Measurements from ENCODE around the gene STXBP6.
"Not testable (repeated sequence)": the region's sequence is repeated elsewhere in the genome, so short reads cannot be mapped to it uniquely, and the experiment has no call there.

STXBP6 gene

GRCh38 chr14:24820616-24821015 lies 229.3 kb downstream of the STXBP6 start:
- no peak for DNase-seq

GRCh38 chr14:24818823-24819341 lies 231.1 kb downstream of the STXBP6 start:
- DNase-seq: no peak

DNA sequence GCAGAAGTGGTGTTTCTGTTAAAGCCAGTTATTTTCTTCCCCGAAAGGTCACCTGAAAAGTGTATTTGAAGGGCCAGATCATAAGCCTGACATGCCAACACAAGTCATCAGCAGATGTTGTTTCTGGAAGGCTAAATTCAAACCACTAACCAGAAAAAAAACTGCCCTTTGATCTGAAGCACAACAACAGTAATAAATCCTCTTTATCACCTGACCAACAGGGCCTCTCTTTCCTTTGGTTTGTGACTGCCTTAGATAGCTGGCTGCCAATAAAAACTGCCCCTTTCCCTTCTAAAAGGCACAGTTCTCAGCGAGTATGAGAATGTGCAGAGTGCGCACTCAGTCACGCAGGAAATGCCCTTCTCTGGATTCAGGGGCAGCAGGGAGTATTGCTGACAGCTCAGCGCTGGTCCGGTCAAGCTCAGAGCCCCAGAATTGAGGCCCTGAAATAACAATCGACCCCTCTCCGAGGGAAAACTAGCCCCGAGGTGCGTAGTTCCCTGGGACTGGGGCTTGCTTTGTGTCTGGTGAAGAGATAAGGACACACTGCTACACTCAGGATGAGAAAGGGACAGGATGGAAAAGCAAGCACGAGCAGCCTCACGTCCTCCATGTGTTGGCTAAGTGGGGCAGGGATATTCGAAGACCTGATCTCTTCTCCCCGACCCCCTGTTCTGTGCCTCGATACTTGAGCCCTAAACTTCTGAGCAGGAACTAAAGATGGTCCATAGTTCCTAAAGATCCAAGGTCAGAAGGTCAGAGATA lies 231.7 kb downstream of the STXBP6 start:
- DNase-seq: no peak

DNA sequence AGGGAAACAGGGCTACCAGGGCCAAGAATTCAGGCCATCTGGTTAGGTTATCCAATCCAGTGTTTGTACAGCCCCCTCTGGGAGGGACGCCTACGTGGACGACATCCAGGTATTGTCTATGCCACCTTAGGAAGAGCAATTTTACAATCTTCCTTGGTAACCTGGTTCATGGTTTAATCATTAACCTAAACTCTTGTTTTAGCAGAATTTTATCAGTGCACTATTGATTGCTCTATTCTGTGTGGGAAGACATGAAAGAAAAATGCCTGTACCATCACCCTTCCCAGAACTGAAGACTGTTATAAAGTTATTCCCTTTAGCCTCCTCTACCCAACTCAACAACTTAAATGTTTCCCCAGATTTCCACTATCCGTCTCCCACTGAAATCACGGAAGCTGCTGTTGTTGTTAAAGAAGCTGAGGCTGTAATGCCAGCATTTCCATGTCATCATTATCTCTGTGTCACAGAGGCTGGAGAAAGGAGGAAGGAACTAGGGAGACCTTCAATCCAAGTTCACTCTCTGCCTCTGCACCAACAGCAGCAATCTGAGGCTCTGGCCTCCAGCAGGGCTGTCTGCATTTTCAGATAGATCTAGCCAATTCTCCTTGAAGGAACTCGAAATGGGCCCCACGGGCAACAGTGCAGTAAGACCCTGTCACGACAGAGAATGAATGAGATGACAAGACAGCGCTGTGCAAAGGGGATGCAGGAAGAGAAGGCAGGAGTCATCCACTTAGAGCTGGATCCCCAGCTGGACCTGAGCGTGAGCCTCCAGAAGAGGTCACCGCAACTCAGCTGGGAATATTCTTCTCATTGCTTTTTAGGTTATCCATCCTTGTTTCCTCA lies 232.5 kb downstream of the STXBP6 start:
- peak; percentile 32 for DNase-seq

DNA sequence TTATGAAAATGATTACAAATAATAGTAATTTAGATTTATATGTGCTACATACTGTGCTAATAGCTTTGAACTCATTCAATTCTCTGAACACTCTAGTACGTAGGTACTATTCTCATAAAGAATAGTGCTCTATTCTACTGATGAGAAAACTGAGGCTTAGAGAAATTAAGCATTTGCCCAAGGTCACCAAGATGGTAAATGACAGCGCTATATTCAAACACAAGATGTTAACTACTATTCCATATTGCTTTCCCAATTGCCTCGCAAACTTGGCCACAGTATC lies 233.1 kb downstream of the STXBP6 start:
- no peak for DNase-seq

GRCh38 chr14:24816011-24816928 lies 233.7 kb downstream of the STXBP6 start:
- DNase-seq: no peak

DNA sequence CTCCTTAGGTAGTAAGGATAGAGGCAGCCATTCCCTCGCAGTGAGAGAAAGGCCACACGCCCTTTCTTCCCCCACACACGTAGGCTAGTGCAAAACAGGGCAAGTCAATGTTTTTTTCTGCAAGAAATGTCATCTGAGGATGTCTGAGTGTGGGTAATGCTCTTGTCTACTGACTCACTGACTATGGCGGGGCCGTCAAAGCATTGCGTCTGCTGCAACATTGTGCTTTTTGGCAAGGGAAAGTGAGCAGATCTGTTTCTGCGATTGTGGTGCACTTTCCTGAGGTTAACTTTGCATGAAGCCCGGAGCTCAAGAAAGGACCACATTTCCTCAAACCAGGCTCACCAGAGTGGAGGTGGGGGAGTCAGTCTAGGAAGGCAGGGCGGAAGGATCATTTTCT lies 234.4 kb downstream of the STXBP6 start:
- DNase-seq: no peak

- DNase-seq: no peak
These were observed 235.0 kb downstream of the STXBP6 start for GRCh38 chr14:24814944-24815343.

GRCh38 chr14:24814346-24814745 lies 235.6 kb downstream of the STXBP6 start:
- no peak for DNase-seq

GRCh38 chr14:24813819-24814259 lies 236.1 kb downstream of the STXBP6 start:
- DNase-seq: no peak

- no peak for DNase-seq
These were observed 236.7 kb downstream of the STXBP6 start for GRCh38 chr14:24813089-24813815.

DNA sequence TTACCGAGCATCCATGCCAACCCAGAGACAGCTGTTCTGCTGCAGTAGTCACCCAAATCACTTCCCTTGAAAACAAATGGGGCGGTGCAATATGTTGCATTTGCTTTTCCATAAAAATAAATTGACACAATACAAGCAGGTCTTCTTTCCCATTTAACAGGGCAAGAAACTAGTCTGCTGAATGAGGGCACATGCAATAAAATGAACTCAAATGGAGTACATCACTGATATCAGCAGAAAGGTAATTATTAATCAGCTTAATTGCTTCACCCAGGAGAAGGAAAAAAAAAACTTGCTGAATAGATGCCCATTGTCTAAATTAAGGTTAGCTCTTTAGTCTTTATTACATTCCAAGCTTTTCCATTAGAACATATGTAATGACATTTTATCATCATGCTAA lies 240.8 kb downstream of the STXBP6 start:
- DNase-seq: no peak

DNA sequence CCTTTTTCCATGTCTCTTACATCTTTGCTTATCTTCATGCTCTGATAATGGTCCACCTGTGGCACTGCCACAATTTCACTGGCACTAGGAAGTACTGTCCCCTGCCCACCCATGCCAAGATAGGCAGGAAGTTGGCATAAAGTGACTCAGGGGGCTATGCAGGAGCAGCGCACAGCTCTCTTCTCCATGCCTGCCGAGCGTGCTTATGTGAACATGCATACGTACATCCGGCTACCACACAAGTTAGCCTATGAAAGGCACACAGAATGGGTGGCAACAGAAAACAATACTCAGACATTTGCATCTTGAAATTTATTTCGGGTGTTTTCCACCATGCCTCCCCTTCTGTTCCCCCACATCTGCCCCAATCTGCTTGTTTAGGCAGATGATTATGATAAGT lies 241.5 kb downstream of the STXBP6 start:
- no peak for DNase-seq

- peak; percentile 46 for DNase-seq
These were observed 243.8 kb downstream of the STXBP6 start for GRCh38 chr14:24806061-24806678.

- DNase-seq: no peak
These were observed 245.3 kb downstream of the STXBP6 start for GRCh38 chr14:24804552-24805212.

DNA sequence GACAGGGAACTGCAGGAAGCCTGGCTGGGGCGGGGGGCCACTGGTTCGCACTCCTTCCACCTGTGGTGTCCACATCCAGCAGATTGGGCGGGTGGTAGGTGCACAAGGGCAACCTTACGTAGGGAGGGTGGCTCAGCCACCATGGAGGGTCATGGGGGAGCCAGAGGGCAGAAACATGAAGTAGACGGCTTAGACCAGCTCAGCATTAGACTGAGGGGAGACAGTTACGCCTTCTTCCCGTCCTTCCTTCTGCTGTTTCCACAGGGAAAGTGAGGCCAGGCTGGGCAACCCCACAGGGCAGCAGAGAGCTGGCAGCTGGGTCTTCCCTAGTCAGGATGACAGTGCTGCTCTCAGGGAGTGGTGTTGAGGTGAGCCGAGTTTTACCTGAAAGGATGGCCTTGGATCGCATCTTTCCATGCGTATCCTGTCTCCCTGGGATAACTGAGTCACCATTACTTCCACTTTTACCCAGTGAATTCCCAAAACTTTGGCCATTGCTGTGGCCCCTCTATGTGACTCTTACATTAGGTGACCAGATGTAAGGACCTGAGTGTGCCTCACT lies 245.9 kb downstream of the STXBP6 start:
- no peak for DNase-seq

DNA sequence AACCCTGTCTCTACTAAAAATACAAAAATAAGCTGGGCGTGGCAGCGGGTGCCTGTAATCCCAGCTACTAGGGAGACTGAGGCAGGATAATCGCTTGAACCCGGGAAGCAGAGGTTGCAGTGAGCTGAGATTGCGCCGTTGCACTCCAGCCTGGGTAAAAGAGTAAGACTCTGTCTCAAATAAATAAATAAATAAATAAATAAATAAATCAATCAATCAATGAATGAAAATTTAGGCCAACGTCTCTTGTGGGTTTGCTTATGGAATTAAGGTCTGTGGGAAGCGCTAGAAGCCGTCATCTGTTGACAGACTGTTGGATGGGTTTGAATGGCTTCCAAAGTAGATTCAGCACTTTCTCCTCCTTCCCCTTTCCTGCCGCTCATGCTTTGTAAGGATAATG lies 246.5 kb downstream of the STXBP6 start:
- DNase-seq: not testable (repeated sequence)

DNA sequence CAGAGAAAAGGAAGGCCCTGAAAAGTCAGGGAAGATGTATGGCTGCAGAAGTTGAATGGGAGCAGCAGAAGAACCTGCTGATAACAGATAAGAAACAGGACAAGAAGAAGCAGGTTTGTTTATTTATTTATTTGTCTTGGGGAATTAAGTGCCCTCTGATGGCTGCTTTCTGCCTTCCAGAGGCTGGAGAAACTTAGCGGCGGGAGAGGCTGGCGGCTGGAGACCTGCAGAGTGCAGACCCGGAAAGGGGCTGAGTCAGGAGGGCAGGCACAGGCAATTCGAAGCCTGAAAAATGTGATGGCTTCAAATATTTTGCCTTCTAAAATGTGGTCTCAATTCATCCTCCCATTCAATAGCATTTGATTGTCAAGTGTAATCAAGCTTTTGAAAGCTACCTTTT lies 247.7 kb downstream of the STXBP6 start:
- DNase-seq: no peak

DNA sequence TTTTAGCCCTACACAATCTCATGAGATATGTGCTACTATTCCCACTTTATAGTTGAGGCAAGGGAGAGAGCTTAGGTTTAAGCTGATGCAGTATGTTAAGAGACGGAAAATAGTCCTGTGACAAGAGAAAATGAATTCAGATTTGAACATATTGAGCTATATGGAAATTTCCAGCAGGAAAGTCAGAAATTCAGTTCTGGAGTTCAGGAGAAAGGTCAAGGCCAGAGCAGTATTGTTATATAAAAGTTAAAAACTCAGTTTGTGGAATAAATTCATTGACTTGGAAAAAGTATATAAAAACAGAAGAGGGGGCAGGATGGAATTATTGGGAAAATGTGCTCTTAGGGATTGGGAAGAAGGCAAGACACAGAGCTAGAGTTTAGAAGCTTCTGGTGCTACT lies 248.9 kb downstream of the STXBP6 start:
- no peak for DNase-seq

DNA sequence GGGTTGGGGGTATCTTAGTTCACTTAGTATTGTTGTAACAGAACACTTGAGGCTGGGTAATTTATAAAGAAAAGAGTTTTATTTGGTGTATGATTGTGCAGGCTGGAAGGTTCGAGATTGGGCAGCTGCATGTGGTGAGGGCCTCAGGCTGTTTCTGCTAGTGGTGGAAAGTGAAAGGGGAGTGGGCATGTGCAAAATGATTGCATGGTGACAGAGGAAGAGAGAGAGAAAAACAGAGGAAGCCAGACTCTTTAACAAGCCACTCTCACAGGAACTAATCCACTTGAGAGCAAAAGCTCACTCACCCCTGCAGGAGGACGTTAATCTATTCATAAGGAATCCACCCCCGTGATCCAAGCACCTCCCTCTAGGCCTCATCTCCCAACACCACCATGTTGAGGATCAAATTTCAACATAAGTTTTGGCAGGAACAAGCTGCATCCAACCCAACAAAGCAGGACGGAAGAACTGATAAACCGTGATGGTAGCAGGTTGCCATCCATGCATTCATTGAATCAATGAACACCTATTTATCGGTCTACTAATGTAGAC lies 251.0 kb downstream of the STXBP6 start:
- no peak for DNase-seq

Measured in fibroblast of skin of back (primary cell).